Medulla oblongata (tissue), 1 donor: ENCODE results near the gene PDE7B.

Experiments used
- DNase-seq: peaks from one replicate; pipeline ENCODE4 v3.0.0-alpha.2; 2015; ENCODE audit errors: extremely low spot score

Gene PDE7B

GRCh38 chr6:136070815-136071214 lies 219.3 kb downstream of the PDE7B start:
- no peak for DNase-seq

DNA sequence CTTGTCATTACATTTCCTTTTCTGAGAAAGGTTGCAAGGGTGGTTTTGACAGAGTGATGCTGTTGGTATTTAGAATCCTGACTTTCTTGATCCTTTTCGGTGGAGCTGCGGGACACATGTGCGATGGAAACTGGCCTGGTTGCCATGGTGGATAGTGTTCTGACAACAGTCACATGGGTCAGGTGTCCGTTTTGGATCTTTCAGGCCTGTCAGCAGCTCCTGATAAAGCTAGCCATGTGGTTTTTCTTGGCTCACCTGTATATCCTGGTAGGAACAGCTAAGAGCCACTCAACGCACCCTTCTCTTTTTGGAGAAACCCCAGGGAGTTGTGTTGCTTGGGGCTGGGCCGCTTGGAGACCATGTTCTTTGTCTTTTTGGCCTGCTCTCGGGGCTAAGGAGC lies 221.2 kb downstream of the PDE7B start:
- DNase-seq = no peak

DNA sequence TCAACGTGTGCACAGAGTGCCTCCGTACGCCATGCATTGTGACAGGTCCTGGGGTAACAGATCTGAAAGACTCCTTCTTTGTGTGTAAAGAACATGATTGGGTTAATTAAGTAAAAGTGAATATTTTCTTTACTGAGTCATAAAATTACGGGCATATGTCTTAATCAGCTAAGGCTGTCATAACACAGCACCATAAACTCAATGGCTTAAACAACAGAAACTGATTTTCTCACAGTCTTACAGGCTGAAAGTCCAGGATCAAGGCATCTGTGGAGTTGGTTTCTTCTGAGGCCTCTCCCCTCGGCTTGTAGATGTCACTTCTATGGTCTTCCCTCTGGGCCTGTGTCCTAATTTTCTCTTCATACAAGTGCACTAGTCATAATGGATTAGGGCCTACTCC lies 221.7 kb downstream of the PDE7B start:
- no peak for DNase-seq

GRCh38 chr6:136076496-136076895 lies 225.0 kb downstream of the PDE7B start:
- no peak for DNase-seq

DNA sequence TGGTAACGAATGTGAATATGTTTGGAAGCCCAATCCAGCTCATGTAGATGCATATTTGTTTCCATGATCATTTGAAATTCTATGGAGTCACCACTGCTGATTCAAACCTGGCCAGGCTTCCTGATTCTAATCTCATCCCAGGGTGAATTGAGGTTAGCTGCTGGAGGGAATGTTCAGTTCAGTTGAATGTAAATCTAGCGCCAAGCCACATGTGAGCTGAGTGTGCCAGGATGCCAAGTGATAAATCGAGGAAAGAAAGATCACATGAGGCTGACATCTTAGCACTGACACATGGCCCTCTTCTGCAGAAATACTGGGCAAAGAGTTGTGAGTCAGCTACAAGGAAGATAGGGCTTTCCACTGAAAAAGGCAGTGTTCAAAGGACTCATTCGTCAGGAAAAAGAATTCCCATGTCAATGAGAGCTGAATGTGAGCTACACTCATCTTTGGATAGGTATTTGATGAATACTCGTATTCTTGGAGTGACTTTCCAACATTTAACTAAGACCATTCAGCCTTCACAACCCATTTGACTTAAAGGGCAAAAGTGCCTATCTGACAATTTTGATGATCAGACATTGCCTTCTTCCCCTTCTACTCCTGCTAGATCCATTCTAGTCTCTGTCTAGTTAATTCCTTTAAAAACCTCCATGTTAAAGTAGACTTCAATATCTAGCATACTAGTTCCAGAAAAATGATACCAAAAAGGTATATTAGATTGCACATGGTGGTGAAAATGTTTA lies 226.5 kb downstream of the PDE7B start:
- DNase-seq = no peak

- no peak for DNase-seq
Measured at GRCh38 chr6:136079701-136080565, 228.4 kb downstream of the PDE7B start.

- DNase-seq = no peak
Measured at GRCh38 chr6:136083540-136083939, 232.0 kb downstream of the PDE7B start.

GRCh38 chr6:136084403-136084802 lies 232.9 kb downstream of the PDE7B start:
- DNase-seq = no peak

DNA sequence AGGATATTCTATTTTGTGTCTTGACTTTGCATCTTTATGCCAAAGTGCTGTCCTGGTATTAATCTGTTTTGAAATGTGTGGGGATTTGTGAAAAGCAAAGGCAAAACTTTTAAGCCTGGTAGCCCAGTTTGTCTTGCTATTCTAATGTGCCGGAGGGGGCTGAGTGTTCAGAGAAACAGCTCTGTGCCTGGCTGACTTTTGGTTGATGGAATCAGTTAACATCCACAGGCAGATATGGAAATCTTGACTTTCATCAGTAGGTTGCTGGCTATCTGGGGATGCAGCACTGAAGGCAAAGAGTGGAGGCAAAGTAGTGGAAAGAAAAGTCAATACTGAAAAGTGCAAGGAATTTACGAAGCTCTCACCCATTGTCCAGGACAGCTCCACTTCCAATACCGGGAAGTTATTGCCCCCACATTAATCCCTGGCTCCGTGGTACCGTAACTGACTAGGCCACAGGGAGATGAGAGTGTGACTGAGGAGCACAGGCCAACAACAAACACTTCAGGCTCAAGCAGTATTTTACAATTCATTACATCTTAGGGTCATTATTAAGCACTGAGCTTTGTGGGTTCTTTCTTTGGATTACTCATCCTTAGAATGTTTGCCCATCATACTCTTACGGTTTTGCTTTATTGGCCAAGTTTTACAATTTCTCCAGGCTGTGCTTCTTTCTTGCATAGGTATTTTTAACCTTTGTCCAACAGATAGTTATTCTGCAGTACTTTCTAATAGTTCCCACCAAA lies 234.0 kb downstream of the PDE7B start:
- DNase-seq = no peak

GRCh38 chr6:136086686-136087085 lies 235.2 kb downstream of the PDE7B start:
- peak; percentile 54 for DNase-seq

DNA sequence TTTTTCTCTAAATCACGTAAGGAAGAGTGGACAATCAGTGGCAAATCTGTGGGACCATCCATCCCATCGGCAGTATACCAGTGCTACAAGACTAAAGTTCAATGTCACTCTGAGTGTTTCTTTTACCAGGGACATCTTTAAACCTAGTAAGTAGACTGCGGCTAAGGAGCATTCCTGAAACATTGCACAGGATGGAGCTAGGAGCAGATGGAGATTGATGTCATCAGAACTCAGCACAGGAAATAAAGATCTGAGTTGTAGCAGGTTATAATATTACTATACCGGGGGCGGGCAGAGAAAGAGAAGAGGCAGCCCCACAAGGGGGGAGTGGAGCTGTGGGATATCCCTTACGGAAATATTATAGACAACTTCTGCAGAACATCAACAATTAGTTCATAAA lies 236.5 kb downstream of the PDE7B start:
- DNase-seq = no peak

DNA sequence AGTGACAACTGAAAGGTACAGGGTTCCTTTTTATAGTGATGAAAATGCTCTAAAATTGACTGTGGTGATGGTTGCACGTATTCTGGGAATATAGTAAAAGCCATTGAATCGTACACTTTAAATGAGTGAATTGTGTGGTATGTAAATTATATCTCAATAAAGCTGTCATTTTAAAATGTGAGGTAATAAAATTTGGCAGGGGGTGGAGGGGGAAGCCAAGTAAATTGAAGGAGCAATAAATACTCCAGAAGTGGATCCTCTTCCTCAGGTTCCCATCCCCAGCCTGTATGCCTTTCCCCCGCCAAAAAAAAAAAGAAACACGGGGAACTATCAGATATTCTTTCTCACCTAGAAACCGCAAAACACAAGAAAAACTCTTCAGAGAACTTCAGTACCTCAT lies 237.2 kb downstream of the PDE7B start:
- DNase-seq = no peak

GRCh38 chr6:136089876-136090275 lies 238.4 kb downstream of the PDE7B start:
- no peak for DNase-seq

GRCh38 chr6:136090929-136091328 lies 239.4 kb downstream of the PDE7B start:
- DNase-seq = no peak

DNA sequence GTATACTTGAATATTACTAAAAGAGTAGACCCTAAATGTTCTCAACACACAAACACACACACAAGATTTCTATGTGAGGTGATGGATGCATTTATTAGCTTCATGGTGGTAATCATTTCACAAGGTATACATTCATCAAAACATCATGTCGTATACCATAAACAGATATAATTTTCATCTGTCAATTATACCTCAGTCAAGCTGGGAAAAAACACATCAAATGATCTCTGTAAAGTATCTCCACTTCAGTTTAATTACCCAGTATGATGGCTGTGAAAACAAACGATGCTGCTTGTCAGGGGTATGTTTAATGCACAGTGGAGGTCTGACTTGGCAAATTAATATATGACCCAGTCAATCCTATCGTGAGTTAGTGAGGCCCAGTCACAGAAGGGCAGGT lies 241.4 kb downstream of the PDE7B start:
- no peak for DNase-seq

DNA sequence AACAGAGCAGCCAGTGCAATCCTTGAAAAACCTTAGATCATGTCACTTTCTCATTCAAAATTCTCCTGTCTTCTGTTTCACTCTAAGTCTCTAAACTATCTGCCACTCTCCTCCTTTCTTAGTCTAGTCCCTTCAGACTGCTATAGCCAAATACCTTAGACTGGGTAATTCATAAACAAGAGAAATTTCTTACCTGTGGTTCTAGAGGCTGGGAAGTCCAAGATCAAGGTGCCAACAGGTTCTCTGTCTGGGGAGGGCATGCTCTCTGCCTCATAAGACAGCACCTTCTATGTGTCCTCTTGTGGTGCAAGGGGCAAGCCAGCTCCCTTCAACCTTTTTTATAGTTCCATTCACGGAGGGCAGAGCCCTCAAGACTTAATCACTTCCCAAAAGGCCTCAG lies 242.3 kb downstream of the PDE7B start:
- DNase-seq = no peak

- no peak for DNase-seq
Measured at GRCh38 chr6:136094812-136095211, 243.3 kb downstream of the PDE7B start.

- DNase-seq = no peak
Measured at GRCh38 chr6:136095986-136096385, 244.5 kb downstream of the PDE7B start.

GRCh38 chr6:136102991-136103688 lies 251.6 kb downstream of the PDE7B start:
- DNase-seq = no peak

GRCh38 chr6:136103763-136104311 lies 252.3 kb downstream of the PDE7B start:
- peak; percentile 48 for DNase-seq

GRCh38 chr6:136104556-136104955 lies 253.1 kb downstream of the PDE7B start:
- DNase-seq = no peak
